Liver (tissue), 9 donors: Measurements from ENCODE around the gene TMEM154. TPM values are rescaled to one million over a fixed set of nuclear protein-coding genes. Genes with fewer than 3 reads are reported as not detected.

Experiments used
- DNase-seq: peaks from one replicate; pipeline ENCODE4 v3.0.0-alpha.2; 2017; ENCODE audit warnings: low spot score
- H3K27ac ChIP-seq, 2 donors: one replicate each; pipeline ENCODE4 v1.7.0; 2013; ENCODE audit warnings: inconsistent platforms in 2 of 2, low read length in 2 of 2, control low read depth in 1 of 2, low read depth in 1 of 2, mild to moderate bottlenecking in 1 of 2
- H3K27me3 ChIP-seq, 4 donors: one replicate each; pipeline versions ENCODE4 v1.6.1 to v1.7.0; 2013; ENCODE audit warnings: low read length in 3 of 4, inconsistent platforms in 1 of 4, mild to moderate bottlenecking in 1 of 4, moderate library complexity in 1 of 4; ENCODE audit not compliant: control insufficient read depth in 4 of 4, insufficient read depth in 4 of 4
- H3K36me3 ChIP-seq, 4 donors: one replicate each; pipeline versions ENCODE4 v1.6.1 to v1.7.0; 2013; ENCODE audit warnings: low read length in 3 of 4, mild to moderate bottlenecking in 3 of 4, low read depth in 1 of 4, moderate library complexity in 1 of 4; ENCODE audit not compliant: control insufficient read depth in 4 of 4, insufficient read depth in 3 of 4
- H3K4me1 ChIP-seq, 4 donors: one replicate each; pipeline versions ENCODE4 v1.6.1 to v1.7.0; 2013; ENCODE audit warnings: low read length in 3 of 4, mild to moderate bottlenecking in 3 of 4, moderate library complexity in 1 of 4; ENCODE audit not compliant: control insufficient read depth in 4 of 4, insufficient read depth in 4 of 4
- H3K4me3 ChIP-seq, 3 donors: one replicate each; pipeline versions ENCODE4 v1.6.1 to v1.7.0; 2013; ENCODE audit warnings: low read length in 3 of 3, control low read depth in 1 of 3, low read depth in 1 of 3, mild to moderate bottlenecking in 1 of 3
- H3K9ac ChIP-seq, 2 donors: one replicate each; pipeline ENCODE4 v1.7.0; 2013; ENCODE audit warnings: low read length in 2 of 2, mild to moderate bottlenecking in 2 of 2, moderate library complexity in 2 of 2, control low read depth in 1 of 2, low read depth in 1 of 2
- H3K9me3 ChIP-seq, 4 donors: one replicate each; pipeline versions ENCODE4 v1.6.1 to v1.7.0; 2013; ENCODE audit warnings: low read length in 3 of 4; ENCODE audit not compliant: control insufficient read depth in 4 of 4
- EGR1 ChIP-seq, 2 donors: IDR thresholded peaks; 2 replicates each; pipeline ENCODE4 v1.6.1; 2016 to 2018; ENCODE audit warnings: antibody characterized with exemption in 2 of 2, low read depth in 2 of 2
- FOXA1 ChIP-seq: IDR thresholded peaks from 2 replicates; pipeline ENCODE4 v1.6.1; 2016; ENCODE audit warnings: antibody characterized with exemption
- GABPA ChIP-seq, 2 donors: IDR thresholded peaks in 1 of 2; conservative IDR thresholded peaks in 1 of 2; 2 replicates each; pipeline ENCODE4 v1.6.1; 2016; ENCODE audit warnings: antibody characterized with exemption in 2 of 2, mild to moderate bottlenecking in 1 of 2, moderate library complexity in 1 of 2
- HNF4A ChIP-seq, 2 donors: conservative IDR thresholded peaks; 2 replicates each; pipeline ENCODE4 v1.6.1; 2016; ENCODE audit warnings: antibody characterized with exemption in 2 of 2, mild to moderate bottlenecking in 2 of 2
- HNF4G ChIP-seq: IDR thresholded peaks from 2 replicates; pipeline ENCODE4 v1.6.1; 2016; ENCODE audit warnings: antibody characterized with exemption
- JUND ChIP-seq, 2 donors: IDR thresholded peaks; 2 replicates each; pipeline ENCODE4 v1.6.1; 2016; ENCODE audit warnings: antibody characterized with exemption in 2 of 2
- NR2F2 ChIP-seq: IDR thresholded peaks from 2 replicates; pipeline ENCODE4 v1.6.1; 2016; ENCODE audit warnings: antibody characterized with exemption
- SP1 ChIP-seq: IDR thresholded peaks from 2 replicates; pipeline ENCODE4 v1.6.1; 2018; ENCODE audit warnings: antibody characterized with exemption, mild to moderate bottlenecking
- TAF1 ChIP-seq: conservative IDR thresholded peaks from 2 replicates; pipeline ENCODE4 v1.6.1; 2016; ENCODE audit warnings: antibody characterized with exemption, mild to moderate bottlenecking
- YY1 ChIP-seq: IDR thresholded peaks from 2 replicates; pipeline ENCODE4 v1.6.1; 2016; ENCODE audit warnings: antibody characterized with exemption, mild to moderate bottlenecking
- WGBS: extraction: QIAGEN DNeasy Blood & Tissue Kit; methylation state at CpG from one replicate; pipeline ENCODE4 v1.1.7; 2013; 5-methylcytosine and 5-hydroxymethylcytosine counted together
- polyA plus RNA-seq, 2 donors: library from polyadenylated mRNA; stranded (reverse) in 1 of 2; unstranded in 1 of 2; fragments of 200-250 nt in 1 of 2; fragments of >200 nt in 1 of 2; fragmentation: Nextera tagmentation in 1 of 2; extraction: Ambion mirVana in 1 of 2; gene quantifications; one replicate each; pipeline versions ENCODE4 v1.2.1 to v1.2.3, GENCODE V29; 2013 to 2015
- total RNA-seq, 2 donors: library from RNA; depleted of rRNA; stranded (reverse); fragments of >200 nt; gene quantifications; one replicate each; pipeline ENCODE4 v1.2.3, GENCODE V29; 2014
- TF ChIP-seq, protein P1 (sequence below): IDR thresholded peaks from 2 replicates; pipeline ENCODE4 v1.6.1; 2016; ENCODE audit warnings: antibody characterized with exemption, mild to moderate bottlenecking
- donor health status: healthy.
- donor health status: healthy.
- donor health status: healthy.
- donor health status: healthy.
- donor health status: healthy.

The TMEM154 gene
- total and polyA plus RNA-seq, 4 donors = 0.32 to 4.4 (median 2.3) TPM

DNA sequence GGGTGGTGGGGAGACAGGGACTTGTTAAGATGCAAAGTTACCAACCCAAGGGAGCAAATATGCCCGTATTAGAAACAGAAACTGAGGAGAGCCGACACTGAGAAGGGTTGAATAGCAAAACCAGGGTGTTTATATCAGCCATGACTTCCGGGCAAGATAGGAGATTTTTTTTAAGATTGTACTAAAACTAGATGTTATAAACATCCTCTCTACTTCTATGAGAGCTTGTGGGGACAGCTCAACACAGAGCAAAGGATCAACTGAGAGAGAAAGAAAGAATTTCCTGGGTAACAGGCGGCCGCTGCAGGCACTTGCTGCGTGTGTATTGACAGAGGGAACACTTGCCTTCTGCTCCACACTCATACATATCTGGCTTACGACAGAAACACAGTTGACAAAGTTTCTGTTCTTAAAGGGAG is 94.8 kb downstream of the TMEM154 start:
- Histone ChIP-seq H3K9me3 (peaks cover 0 to 5% (median 0%) of the 10 kb centered on the region in 4 donors), H3K27ac (no peak overlapping the region), H3K36me3 (no peaks in the 10 kb centered on the region), H3K27me3 (no peaks in the 10 kb centered on the region), H3K4me3 (no peak overlapping the region), H3K4me1 (no peaks in the 10 kb centered on the region), H3K9ac (no peak overlapping the region)
- no peak for TF ChIP-seq NR2F2
- no peak for TF ChIP-seq YY1
- no peak for TF ChIP-seq SP1
- TF ChIP-seq HNF4A (conservative IDR thresholded peaks at IDR 0.05) = no peak
- TF ChIP-seq, protein P1, sequence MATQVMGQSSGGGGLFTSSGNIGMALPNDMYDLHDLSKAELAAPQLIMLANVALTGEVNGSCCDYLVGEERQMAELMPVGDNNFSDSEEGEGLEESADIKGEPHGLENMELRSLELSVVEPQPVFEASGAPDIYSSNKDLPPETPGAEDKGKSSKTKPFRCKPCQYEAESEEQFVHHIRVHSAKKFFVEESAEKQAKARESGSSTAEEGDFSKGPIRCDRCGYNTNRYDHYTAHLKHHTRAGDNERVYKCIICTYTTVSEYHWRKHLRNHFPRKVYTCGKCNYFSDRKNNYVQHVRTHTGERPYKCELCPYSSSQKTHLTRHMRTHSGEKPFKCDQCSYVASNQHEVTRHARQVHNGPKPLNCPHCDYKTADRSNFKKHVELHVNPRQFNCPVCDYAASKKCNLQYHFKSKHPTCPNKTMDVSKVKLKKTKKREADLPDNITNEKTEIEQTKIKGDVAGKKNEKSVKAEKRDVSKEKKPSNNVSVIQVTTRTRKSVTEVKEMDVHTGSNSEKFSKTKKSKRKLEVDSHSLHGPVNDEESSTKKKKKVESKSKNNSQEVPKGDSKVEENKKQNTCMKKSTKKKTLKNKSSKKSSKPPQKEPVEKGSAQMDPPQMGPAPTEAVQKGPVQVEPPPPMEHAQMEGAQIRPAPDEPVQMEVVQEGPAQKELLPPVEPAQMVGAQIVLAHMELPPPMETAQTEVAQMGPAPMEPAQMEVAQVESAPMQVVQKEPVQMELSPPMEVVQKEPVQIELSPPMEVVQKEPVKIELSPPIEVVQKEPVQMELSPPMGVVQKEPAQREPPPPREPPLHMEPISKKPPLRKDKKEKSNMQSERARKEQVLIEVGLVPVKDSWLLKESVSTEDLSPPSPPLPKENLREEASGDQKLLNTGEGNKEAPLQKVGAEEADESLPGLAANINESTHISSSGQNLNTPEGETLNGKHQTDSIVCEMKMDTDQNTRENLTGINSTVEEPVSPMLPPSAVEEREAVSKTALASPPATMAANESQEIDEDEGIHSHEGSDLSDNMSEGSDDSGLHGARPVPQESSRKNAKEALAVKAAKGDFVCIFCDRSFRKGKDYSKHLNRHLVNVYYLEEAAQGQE = no peak
- TF ChIP-seq HNF4G = no peak
- no peak for TF ChIP-seq GABPA (IDR thresholded peaks at IDR 0.05 in 1 of 2, conservative IDR thresholded peaks at IDR 0.05 in 1 of 2)
- no peak for DNase-seq
- WGBS = 74% methylated on average over 7 of the region's 7 CpGs

DNA sequence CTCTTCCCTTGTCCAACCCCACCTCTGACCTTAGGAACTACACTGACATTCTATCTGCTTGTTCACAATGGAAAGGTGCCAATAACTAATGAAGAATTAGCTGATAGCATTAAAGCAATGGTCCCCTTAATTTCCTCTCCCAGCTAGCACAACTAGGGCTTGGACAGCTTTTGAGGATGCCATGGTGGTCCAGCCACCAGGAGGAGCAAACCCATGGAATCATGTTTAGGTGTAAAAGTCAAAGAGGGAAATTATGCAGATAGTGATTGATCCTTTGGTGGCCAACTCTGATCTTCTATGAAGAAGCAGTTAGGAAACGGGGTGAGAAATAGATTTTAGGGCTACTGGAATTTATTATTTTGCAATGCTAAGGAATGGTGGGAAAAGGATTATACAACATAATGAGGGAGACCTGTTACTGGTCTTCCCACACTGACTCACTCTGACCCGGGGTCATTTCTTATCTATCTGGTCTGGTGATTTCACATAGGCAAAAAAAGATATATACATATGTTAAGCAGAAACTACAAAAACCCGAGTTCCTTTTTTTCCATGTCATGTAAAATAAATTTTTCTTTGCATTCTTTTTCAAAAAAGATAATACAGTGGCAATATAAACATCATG is 98.1 kb downstream of the TMEM154 start:
- no peak for DNase-seq
- peaks cover 0 to 5% (median 3%) of the 10 kb centered on the region in 4 donors for H3K4me1 ChIP-seq
- no peak overlapping the region for H3K27ac ChIP-seq
- no peaks in the 10 kb centered on the region for H3K9me3 ChIP-seq
- no peaks in the 10 kb centered on the region for H3K27me3 ChIP-seq
- no peaks in the 10 kb centered on the region for H3K36me3 ChIP-seq
- no peak for TF ChIP-seq TAF1
- no peak for TF ChIP-seq HNF4A (conservative IDR thresholded peaks at IDR 0.05)
- no peak for TF ChIP-seq YY1
- no peak for TF ChIP-seq NR2F2
- no peak for TF ChIP-seq FOXA1
- TF ChIP-seq JUND (IDR thresholded peaks at IDR 0.05) = no peak
- TF ChIP-seq, protein P1 = no peak
- TF ChIP-seq EGR1 (IDR thresholded peaks at IDR 0.05; ENCODE audit: low read depth in 2 of 2) = no peak
- TF ChIP-seq HNF4G = no peak
- no peak for TF ChIP-seq GABPA (IDR thresholded peaks at IDR 0.05 in 1 of 2, conservative IDR thresholded peaks at IDR 0.05 in 1 of 2)
- WGBS = 82% methylated on average over 3 of the region's 3 CpGs
- H3K9ac ChIP-seq = no peak overlapping the region
- H3K4me3 ChIP-seq = no peak overlapping the region
